Endometrium (tissue), 2 donors: ENCODE measurements around the gene SCN5A.
"Not testable (repeated sequence)": the region's sequence is repeated elsewhere in the genome, so short reads cannot be mapped to it uniquely, and the experiment has no call there.

Experiments
- FAIRE-seq: peaks from 2 replicates; lab custom pipeline; 2012; peaks lifted over from hg19 to GRCh38; lab: Jason Lieb, UNC
- donor health status: control.
- donor health status: control.

The SCN5A gene

DNA sequence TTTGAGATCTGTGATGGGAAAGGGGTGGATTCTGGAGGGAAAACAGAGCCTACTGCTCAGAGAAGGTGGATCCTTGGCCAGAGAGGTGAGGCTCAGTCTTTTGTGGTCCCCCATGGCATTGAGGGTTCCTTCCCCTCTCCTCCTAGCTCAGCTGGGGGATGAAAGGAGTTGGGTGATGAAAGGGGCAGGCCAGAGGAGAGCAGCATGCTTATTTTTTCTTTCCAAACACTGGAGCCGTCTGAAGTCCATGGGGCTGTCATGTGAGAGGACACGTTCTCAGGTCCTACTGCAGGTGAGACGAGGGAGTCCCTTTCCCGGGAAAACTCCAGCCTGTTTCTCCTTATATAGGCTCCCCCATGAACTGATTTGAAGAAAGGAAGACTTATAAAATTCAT is 71.4 kb downstream of the SCN5A start:
- no peak for FAIRE-seq

DNA sequence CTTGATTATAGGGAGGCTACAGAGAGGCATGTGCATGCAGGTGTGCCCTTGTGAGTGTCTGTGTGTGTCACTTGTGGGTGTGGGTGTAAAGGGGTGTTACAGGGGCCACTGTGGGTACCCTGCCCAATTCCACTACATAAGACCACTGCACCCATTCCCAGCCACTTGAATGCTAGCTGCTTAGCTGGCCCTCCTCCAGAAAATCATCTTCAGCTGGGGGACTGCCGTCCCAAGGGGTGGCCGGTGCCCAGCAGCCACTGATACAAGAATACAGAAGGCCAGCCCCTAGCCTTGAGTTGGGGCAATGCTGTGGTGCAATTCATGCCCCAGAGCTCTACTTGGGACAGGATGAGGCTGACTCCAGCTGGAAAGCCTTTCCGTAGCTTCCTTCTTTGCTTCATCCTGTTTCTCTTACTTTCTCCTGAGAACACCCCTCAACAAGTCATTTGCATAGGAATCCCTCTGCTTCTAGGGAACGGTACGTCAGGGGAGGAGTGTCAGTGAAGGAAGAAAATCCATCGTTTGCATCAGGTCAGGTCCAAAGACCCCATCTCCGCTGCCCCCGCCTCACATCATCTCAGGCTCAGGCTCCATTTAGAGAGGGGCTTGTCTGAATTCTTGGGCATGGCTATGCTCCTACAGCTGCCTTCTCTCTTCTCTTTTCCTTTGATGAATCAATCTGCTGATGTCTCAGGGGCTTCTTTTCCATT is 72.0 kb downstream of the SCN5A start:
- FAIRE-seq: no peak

DNA sequence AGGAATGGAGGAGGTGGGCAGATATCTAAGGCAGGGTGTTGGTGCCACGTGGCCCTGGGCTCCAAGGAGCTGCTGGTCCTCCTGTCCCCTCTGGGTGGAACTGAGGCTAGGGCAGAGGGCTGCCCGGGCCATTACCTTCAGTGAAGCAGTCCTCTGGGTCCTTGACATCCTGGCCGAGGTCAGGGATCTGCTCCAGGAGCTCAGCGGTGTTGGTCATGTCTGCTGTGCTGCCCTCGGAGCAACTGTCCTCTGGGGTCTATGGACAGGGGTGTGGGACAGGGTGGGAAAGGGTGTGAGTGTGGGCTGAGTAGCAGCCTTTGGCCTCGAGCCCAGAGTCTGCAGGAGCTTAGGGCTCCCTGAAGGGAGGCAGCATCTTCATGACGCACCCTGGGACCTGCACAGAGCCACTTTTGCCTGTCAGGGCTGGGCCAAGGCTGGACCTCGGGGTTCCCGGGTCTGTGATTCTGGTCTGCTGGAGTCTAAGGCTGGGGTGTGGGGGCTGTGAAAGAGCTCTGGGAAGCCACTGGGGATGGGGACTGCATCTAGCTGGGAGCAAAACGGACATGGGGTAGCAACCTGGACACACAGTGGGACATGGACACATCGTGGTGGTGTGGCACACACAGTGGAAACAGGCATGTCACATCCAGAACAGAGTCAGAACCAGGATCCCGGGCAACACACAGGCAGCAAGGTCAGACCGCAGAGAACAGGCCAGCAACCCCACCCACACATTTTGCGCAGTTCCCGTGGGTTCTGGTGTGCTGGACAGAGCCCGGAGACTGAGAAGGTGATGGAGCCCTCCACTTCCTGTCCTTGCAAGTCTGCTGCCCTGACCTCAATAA is 72.7 kb downstream of the SCN5A start:
- no peak for FAIRE-seq

DNA sequence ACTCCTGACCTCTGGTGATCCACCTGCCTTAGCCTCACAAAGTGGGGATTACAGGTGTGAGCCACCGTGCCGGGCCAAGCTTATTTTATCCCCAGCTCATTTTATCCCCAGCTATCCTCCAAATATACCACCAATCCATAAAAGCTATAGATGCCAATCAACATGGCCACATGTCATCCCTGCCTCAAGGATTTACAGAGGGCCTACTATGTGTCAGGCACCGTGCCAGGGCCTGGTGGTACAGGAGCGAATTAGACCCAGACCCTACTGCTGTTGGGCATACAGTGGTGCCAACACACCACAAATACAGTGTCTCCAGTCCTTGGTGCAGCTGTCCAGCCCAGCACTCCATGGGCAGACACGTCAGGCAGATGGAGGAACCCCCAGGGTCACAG is 73.4 kb downstream of the SCN5A start:
- FAIRE-seq: no peak

DNA sequence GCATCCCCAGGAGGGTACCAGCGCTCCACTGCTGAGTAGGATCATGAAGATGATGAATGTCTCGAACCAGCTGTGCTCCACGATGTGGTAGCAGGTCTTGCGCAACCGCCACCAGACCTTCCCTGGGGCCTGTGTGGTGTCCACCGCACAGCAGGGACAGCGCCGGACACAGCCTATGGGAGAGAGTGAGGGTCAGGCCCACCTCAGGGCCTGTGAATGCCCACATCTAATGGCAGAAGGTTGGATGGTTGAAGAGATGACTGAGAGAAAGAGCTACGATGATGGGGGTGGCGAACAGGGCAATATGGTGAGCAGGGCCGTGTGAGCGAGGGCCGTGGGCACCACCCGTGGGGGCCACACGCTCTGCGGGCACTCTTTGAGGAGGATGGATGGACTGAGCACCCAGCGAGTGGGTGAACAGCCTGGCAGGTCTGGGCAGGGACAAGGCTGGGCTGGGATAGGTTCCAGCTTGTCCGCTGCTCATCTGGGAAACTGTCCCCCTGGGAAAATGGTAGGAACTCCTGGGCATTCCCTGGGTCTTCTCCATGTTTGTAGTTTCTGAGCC is 74.1 kb downstream of the SCN5A start:
- FAIRE-seq: no peak

DNA sequence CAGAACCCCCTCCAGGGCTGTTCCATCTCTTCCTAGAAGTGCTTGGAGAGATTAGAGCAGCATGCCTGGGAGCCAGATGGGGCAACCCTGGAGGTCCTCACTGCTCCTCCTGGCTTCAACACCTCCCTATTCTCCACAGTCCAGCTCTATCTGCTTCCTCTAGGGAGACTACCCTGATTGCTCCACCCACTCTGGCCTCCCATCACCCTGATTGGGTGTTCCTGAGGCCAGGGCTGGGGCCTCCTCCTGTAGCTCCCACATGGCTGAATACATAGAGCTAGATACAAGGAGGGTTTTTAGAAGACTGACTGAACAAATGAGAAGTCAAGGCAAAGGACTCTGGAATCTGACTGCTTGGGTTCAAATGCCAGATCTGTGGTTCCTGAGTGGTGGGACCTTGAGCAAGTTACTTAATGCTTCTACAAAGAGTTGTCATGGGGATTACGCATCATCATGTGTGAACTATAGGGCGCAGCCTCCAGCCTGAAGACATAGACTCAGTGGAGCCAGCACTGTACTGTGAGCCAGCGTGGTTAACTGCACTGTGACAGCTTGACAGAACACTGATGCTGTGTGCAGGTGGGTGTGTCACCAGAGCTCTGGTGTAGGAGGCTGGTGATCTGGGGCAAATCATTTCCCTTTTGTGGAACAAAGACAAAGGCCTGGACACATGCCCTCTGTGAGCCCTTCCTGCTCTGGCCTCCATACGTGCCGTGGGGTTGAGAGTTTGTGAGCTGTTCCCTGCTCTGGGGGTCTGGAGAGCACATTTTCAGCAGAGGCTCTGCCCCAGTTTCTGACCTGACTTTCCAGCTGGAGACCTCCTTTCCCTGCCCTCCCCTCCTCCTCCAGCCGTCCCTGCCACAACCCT is 74.8 kb downstream of the SCN5A start:
- FAIRE-seq: no peak

DNA sequence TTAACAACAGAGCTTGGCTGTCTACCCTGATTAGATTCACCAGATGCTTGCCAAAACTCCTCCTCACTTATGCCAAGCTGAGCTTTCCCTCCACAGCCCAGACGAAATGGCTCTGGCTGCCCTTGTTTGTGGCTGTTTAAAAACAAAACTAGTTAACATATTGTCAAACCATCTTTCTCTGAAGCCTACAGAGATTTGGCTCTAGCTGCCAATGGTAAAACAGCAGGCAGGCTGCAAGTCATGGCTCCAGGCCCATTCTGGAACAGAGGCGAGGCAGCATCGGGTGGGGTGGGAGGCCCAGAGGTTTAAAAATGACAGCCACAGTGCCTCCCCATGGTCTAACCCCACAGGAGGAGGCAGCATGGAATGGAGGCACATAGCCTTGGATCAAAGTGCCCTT is 75.9 kb downstream of the SCN5A start:
- FAIRE-seq: no peak

DNA sequence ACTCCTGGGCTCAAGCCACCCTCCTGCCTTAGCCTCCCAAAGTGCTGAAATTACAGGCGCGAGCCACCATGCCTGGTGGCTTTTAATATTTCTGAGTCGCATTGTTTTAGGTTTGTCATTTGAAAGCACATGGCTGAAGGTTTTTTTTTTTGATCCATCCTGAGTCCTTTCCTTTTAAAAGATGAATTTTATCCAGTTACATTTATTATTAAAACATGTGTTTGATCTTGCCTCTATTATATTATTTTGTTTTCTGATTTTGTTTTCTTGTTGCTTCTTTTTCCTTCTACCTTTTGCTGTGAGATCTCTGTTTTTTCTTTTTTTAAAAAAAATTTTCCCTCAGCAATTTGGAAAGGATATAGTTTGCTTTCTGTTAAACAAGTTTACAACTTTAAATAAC is 76.4 kb downstream of the SCN5A start:
- FAIRE-seq: peak; percentile 18

DNA sequence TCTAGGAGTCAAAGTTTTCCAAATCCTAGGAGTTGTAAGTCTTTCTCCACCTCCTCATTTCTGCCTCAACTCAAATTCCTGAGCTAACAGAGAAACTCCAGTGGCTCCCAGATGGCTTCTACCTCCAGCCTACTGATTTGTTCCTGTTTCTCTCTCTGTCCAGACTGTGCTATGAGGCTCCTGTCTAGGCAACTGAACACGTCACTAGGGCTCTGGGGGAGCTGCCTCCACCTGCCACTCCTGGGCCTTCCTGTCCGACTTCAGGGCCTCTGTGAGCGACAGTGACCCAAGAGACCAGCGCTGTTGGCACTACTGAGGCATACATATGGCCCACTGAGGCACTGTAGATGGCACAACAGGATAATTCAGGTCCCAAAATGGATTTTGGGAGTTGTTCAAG is 82.0 kb downstream of the SCN5A start:
- no peak for FAIRE-seq

DNA sequence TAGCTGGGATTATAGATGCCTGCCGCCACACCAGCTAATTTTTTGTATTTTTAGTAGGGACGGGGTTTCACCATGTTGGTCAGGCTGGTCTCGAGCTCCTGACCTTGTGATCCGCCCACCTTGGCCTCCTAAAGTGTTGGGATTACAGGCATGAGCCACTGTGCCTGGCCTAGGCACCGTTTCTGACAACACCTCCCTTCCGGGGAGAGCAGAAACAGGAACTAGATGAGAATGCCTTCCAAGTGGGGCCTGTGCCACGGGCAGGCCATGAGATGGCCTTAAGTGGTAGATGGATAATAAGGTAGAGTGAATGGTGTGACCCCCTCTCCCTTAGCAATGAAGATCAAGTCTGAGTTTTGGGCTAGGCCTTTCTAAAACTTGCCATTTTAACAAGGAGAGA is 82.7 kb downstream of the SCN5A start:
- FAIRE-seq: not testable (repeated sequence)

DNA sequence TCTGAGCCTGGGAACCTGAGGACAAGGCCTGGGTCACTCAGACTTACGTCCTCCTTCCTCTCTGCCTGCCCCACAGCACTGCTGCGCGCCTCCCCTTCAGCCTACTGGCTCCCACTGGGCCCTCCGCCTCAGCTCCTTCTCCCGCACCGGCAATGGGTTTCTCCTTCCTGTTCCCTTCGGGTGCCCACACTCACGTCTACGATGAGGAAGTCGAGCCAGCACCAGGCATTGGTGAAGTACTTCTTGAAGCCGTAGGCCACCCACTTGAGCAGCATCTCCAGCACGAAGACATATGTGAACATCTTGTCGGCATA is 83.3 kb downstream of the SCN5A start:
- FAIRE-seq: no peak

DNA sequence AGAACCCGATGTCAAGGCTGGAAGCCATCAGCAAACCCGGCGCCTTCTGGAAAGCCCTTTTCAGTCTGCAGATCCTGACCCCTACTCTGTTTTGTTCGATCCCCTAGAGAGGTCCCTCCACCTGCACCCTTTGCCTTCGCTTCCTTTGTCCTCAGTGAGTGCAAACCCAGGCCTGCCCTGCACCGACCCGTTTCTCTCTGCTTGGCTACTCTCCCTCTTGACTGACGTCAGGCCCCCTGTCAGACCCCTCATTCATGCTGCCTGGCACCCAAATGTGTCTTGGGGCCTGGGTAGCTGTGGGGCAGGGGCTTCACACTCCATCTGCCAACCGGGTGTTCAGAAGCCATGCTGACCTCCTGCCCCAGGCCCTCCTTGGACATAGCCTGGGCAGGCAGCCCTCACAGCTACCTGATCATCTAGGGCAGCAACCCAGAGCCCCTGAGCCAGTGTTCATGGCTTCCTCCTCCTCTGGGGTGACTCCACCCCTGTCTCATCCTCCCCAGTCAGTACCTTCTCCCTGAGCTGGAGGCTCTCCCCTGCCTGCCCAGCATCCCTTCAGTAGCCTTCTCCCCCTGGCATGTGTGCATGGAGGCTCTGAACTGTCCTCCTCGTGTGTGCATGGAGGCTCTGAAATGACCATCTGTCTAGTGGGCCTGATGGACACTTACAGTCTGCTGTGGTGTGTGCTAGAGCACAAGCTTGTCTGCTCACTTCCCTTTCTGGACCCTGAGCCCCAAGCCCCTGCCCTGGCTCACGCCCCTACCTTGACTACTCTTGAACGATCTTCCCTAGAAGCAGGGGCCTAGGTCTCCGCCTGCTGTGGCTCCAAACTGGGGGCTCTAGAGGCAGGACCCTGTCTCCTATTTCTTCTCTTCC is 83.9 kb downstream of the SCN5A start:
- FAIRE-seq: no peak

DNA sequence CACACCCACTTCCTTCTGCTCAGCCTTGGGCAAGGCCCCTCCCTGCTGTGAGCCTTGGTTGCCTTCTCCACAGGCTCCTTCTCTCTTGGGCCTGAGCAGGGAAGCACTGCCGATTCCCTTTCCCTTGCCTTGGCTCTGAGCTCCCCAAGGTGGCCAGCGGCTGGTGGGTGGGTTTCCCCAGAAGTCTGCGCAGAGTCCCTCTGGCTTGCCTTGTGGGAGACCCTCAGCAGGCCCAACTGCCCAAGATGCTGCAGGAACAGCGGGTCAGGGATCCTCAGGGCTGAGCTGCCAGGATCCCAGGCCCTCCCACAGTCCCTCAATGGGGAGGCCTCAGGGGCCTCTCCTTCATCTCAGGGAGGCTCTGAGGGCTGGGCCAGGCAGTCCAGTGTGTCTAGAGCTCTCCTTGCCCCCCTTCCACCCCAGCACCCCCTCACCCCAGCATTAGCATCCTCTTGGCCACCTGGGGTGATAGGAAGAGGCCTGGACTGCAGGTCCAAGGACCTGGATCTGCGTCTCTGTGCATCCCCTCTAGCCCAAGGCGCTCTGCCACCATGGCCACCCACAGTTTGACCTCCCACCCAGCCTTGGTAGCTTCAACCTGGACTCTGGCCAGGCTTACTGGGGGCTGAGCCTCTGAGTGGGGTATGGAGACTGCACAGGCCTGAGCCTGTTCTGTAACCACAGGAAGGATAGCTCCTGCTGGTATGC is 84.7 kb downstream of the SCN5A start:
- no peak for FAIRE-seq

DNA sequence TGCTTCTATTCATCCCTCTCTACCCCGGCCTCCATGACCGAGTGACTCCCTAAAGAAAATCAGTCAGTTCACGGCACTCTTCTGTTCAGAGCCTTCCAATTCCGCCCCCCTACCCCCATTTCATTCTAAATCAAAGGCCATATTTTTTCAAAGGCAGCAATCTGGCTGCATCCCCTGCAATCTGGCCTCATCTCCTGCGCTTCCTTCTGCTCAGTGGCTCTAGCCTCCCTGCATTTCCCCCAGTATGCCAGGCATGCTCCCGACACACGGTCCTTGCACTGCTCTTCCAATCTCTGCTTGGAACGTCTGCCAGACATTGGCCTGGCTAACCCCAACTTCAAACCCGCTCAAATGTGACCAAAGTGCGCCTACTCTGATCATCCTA is 85.6 kb downstream of the SCN5A start:
- FAIRE-seq: no peak

DNA sequence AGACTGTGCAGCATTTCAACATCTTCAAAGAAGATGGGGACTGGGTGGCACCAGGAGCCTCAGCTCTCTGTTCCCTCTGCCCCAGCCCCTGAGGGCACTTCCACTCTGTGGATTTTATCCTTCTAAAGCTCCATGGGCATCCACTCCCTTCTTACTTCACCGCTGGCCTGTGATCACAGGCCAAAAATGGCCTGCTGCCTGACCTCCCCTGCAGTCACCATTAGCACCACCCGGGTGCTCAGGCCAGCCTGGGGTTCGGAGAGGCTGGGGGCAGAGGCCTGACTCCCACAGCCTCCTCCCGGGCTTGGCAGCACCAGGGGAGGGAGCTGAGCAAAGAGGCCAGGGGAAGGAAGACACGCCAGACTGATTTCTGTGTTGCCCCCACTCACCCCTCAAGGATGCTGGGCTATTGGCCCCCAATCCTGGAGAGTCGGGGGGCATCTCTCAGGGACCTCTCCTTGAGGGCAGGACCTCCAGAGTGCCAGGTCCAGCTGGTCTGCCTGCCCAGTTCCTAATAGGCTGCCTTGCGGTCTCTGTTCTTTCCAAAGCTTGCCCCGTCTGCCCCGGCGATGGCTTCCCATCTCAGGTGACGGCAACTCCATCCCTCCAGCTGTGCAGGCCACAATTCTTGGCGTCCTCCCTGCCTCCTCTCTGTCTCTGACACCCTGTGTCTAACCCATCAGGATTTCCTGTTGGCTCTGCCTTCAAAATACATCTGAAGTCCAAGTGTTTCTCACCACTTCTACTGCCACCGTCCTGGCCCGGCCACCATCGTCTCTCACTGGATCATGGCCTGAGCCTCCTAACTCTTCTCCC is 86.2 kb downstream of the SCN5A start:
- FAIRE-seq: no peak

DNA sequence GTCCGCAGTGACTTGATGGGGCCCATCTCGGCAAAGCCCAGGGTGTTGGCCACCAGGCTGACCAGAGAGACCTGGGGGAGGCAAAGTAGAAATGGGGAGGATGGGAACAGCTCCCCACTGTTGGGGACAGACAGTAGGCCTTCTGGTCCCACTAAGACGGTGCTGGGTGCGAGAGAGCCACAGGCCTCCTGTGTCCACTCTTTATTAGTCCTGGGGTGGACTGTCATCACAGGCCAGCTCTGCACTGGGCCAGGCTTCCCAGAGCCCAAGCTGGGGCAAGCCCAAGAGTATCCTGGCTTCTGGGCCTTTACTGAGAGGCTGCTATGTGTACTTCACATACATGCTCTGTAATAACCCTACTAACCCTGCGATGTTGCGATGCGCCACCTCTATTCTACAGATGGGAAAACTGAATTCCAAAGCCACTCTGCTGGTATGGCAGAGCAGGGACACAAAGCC is 87.0 kb downstream of the SCN5A start:
- FAIRE-seq: no peak

DNA sequence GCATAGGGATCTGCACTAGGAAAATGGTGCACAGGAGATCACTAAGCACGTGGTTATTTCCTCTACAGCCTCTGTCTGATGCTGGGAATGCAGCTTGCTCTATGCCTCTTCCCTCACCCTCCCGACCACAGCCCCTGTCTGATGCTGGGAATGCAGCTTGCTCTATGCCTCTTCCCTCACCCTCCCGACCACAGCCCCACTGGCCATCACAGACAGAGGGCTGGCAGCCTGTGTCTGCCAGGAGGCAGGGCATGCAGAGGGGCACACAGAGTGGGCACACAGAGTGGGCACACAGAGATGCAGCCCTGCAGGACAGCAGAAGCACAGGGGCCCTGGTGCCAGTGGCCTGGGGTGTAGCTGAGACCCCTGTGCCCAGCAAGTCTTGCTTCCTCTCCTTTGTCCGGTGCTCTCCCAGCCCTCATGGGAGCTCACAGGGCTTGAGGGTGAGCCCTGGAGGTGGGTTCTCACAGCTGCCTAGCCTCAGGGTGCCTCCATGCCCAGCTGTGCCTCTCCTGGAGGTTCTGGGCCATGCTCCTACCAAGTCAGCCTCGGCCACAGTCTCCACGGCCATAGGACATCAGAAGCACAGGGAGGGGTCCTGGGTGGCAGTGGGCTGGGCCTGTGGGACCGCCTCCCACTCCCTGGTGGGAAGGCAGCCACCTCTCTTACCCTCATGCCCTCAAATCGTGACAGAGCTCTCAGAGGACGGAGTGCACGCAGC is 87.6 kb downstream of the SCN5A start:
- no peak for FAIRE-seq

DNA sequence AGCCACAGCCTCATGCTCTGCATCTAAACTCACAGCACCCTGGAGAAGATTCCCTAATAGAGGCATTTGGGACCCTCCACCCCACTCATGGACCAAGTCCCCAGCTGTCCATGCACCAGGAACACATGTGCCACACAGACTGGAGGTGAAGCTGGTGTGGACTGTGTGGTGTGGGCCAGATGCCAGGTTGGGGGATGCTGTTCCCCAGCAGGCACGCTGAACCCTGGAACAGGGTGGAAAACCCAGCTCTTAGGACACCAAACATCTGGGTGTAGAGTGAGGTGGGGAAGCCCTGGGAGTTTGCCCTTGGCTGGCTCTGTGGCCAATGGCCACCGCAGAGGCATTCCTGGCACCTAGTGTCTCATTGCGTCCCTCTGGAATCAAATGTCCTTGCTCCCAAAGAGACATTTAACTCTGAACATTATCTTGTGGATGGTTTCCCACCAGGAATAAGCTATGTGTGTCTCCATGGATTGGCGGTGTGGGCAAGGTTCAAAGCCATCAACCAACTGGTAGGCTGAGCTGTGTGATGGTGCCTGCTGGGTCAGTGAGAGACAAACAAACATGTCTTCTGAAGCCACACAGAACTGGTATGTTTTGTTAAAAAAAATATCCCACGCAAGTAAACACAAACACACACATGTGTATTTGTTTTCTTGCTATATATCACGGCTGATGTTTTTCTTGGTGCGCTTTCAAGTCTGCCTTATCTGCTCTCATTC is 88.3 kb downstream of the SCN5A start:
- FAIRE-seq: no peak

DNA sequence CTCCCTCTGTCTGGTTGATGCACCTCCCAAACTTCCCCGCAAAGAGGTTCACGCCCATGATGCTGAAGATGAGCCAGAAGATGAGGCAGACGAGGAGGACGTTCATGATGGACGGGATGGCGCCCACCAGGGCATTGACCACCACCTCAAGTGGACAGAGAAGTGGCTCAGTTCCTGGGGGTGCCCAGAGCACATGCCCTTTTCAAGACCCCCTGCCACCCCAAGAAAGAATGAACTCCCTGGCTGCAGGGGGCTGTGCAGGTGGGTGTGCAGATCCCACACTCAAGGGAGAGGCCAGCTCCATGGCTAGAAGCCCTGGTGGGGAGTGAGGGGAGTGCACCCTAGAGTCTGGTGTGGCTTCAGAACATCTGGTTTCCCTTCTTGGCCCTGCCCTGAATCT is 89.2 kb downstream of the SCN5A start:
- no peak for FAIRE-seq
